Stimulated activated memory B cell treated with anti-CD40 and anti-IgM and Interleukin-4, amounts not matched to agents 10 μg/mL and 1 μg/mL and 100 μg/mL, for 72 hours (primary cell): ENCODE measurements around the gene KSR1.

ENCODE experiments used
- ATAC-seq: fragments of 150-1000 bp; cut with Tn5 transposase; 2 replicates; pipeline ENCODE4 v1.10.0; 2021
- H3K27ac Mint-ChIP-seq: one replicate; pipeline ENCODE4 v1.8.0; 2022; ENCODE audit warnings: mild to moderate bottlenecking, mixed read lengths
- H3K27me3 Mint-ChIP-seq: one replicate; pipeline ENCODE4 v1.8.0; 2022; ENCODE audit warnings: mixed read lengths
- H3K36me3 Mint-ChIP-seq: one replicate; pipeline ENCODE4 v1.8.0; 2022; ENCODE audit warnings: mixed read lengths
- H3K4me1 Mint-ChIP-seq: one replicate; pipeline ENCODE4 v1.8.0; 2022; ENCODE audit warnings: mixed read lengths
- H3K4me3 Mint-ChIP-seq: one replicate; pipeline ENCODE4 v1.8.0; 2022; ENCODE audit warnings: mild to moderate bottlenecking, moderate library complexity, mixed read lengths
- H3K9me3 Mint-ChIP-seq: one replicate; pipeline ENCODE4 v1.8.0; 2022; ENCODE audit warnings: mixed read lengths

The KSR1 gene

GRCh38 chr17:27518048-27518447 lies 61.8 kb downstream of the KSR1 start:
- no peak for ATAC-seq
- peaks cover 3% of the 10 kb centered on the region for H3K36me3 Mint-ChIP-seq
- no peak overlapping the region for H3K27ac Mint-ChIP-seq
- no peak overlapping the region for H3K4me3 Mint-ChIP-seq
- H3K9me3 Mint-ChIP-seq = no peaks in the 10 kb centered on the region
- H3K27me3 Mint-ChIP-seq = no peaks in the 10 kb centered on the region
- H3K4me1 Mint-ChIP-seq = peaks cover 29% of the 10 kb centered on the region

GRCh38 chr17:27518545-27519521 lies 62.6 kb downstream of the KSR1 start:
- Mint-ChIP-seq H3K36me3 (no peaks in the 10 kb centered on the region), H3K4me1 (peaks cover 27% of the 10 kb centered on the region), H3K9me3 (no peaks in the 10 kb centered on the region), H3K27ac (peak overlapping the region; percentile 45), H3K27me3 (no peaks in the 10 kb centered on the region), H3K4me3 (no peak overlapping the region)
- no peak for ATAC-seq

GRCh38 chr17:27519550-27519949 lies 63.3 kb downstream of the KSR1 start:
- ATAC-seq = peak; percentile 39
- H3K27ac Mint-ChIP-seq = peak overlapping the region; percentile 45
- no peaks in the 10 kb centered on the region for H3K9me3 Mint-ChIP-seq
- peaks cover 34% of the 10 kb centered on the region for H3K4me1 Mint-ChIP-seq
- H3K4me3 Mint-ChIP-seq = no peak overlapping the region
- no peaks in the 10 kb centered on the region for H3K36me3 Mint-ChIP-seq
- no peaks in the 10 kb centered on the region for H3K27me3 Mint-ChIP-seq

GRCh38 chr17:27520491-27521185 lies 64.4 kb downstream of the KSR1 start:
- ATAC-seq = no peak
- peak overlapping the region; percentile 10 for H3K27ac Mint-ChIP-seq
- no peaks in the 10 kb centered on the region for H3K9me3 Mint-ChIP-seq
- no peak overlapping the region for H3K4me3 Mint-ChIP-seq
- no peaks in the 10 kb centered on the region for H3K27me3 Mint-ChIP-seq
- no peaks in the 10 kb centered on the region for H3K36me3 Mint-ChIP-seq
- peaks cover 36% of the 10 kb centered on the region for H3K4me1 Mint-ChIP-seq

- peaks cover 44% of the 10 kb centered on the region for H3K4me1 Mint-ChIP-seq
Measured at GRCh38 chr17:27521281-27522027, 65.2 kb downstream of the KSR1 start.

GRCh38 chr17:27522028-27522635 lies 65.9 kb downstream of the KSR1 start:
- Mint-ChIP-seq H3K36me3 (no peaks in the 10 kb centered on the region), H3K27ac (no peak overlapping the region), H3K4me3 (no peak overlapping the region), H3K4me1 (peaks cover 50% of the 10 kb centered on the region), H3K27me3 (no peaks in the 10 kb centered on the region), H3K9me3 (no peaks in the 10 kb centered on the region)
- no peak for ATAC-seq

More at GRCh38 chr17:27521281-27522027, 65.2 kb downstream of the KSR1 start:
- H3K36me3 Mint-ChIP-seq = no peaks in the 10 kb centered on the region
- peak overlapping the region; percentile 10 for H3K27ac Mint-ChIP-seq
- no peak for ATAC-seq
- H3K9me3 Mint-ChIP-seq = no peaks in the 10 kb centered on the region
- no peaks in the 10 kb centered on the region for H3K27me3 Mint-ChIP-seq
- no peak overlapping the region for H3K4me3 Mint-ChIP-seq

- Mint-ChIP-seq H3K9me3 (no peaks in the 10 kb centered on the region), H3K4me1 (peaks cover 39% of the 10 kb centered on the region), H3K36me3 (no peaks in the 10 kb centered on the region), H3K27ac (no peak overlapping the region), H3K27me3 (no peaks in the 10 kb centered on the region), H3K4me3 (no peak overlapping the region)
- ATAC-seq = no peak
Measured at GRCh38 chr17:27523712-27524111, 67.5 kb downstream of the KSR1 start.

- Mint-ChIP-seq H3K4me1 (peaks cover 36% of the 10 kb centered on the region), H3K27me3 (no peaks in the 10 kb centered on the region), H3K36me3 (no peaks in the 10 kb centered on the region), H3K4me3 (no peak overlapping the region), H3K27ac (no peak overlapping the region), H3K9me3 (no peaks in the 10 kb centered on the region)
- no peak for ATAC-seq
Measured at GRCh38 chr17:27524594-27524993, 68.3 kb downstream of the KSR1 start.

GRCh38 chr17:27525316-27525715 lies 69.1 kb downstream of the KSR1 start:
- ATAC-seq = no peak
- Mint-ChIP-seq H3K9me3 (no peaks in the 10 kb centered on the region), H3K36me3 (no peaks in the 10 kb centered on the region), H3K27me3 (no peaks in the 10 kb centered on the region), H3K4me3 (no peak overlapping the region), H3K27ac (no peak overlapping the region), H3K4me1 (peaks cover 40% of the 10 kb centered on the region)

GRCh38 chr17:27525836-27526603 lies 69.8 kb downstream of the KSR1 start:
- no peak for ATAC-seq

GRCh38 chr17:27526604-27527002 lies 70.4 kb downstream of the KSR1 start:
- H3K27me3 Mint-ChIP-seq = no peaks in the 10 kb centered on the region
- H3K9me3 Mint-ChIP-seq = no peaks in the 10 kb centered on the region
- peak; percentile 87 for ATAC-seq
- peaks cover 53% of the 10 kb centered on the region for H3K4me1 Mint-ChIP-seq
- H3K36me3 Mint-ChIP-seq = no peaks in the 10 kb centered on the region
- peak overlapping the region; percentile 5 for H3K4me3 Mint-ChIP-seq
- peak overlapping the region; percentile 58 for H3K27ac Mint-ChIP-seq

More at GRCh38 chr17:27525836-27526603, 69.8 kb downstream of the KSR1 start:
- H3K4me3 Mint-ChIP-seq = no peak overlapping the region
- no peaks in the 10 kb centered on the region for H3K36me3 Mint-ChIP-seq
- no peaks in the 10 kb centered on the region for H3K9me3 Mint-ChIP-seq
- peak overlapping the region; percentile 58 for H3K27ac Mint-ChIP-seq
- peaks cover 47% of the 10 kb centered on the region for H3K4me1 Mint-ChIP-seq
- no peaks in the 10 kb centered on the region for H3K27me3 Mint-ChIP-seq

- Mint-ChIP-seq H3K4me3 (no peak overlapping the region), H3K27me3 (no peaks in the 10 kb centered on the region), H3K36me3 (no peaks in the 10 kb centered on the region), H3K27ac (peak overlapping the region; percentile 72), H3K4me1 (peaks cover 56% of the 10 kb centered on the region), H3K9me3 (no peaks in the 10 kb centered on the region)
- no peak for ATAC-seq
Measured at GRCh38 chr17:27529230-27529796, 73.1 kb downstream of the KSR1 start.

- peak; percentile 63 for ATAC-seq
- Mint-ChIP-seq H3K4me1 (peaks cover 53% of the 10 kb centered on the region), H3K36me3 (no peaks in the 10 kb centered on the region), H3K27ac (peak overlapping the region; percentile 72), H3K27me3 (no peaks in the 10 kb centered on the region), H3K4me3 (no peak overlapping the region), H3K9me3 (no peaks in the 10 kb centered on the region)
Measured at GRCh38 chr17:27530764-27531391, 74.6 kb downstream of the KSR1 start.
